Iris pigment epithelial cell (primary cell): ENCODE data around the gene FHIT.
"Not testable (repeated sequence)": the region's sequence is repeated elsewhere in the genome, so short reads cannot be mapped to it uniquely, and the experiment has no call there.

Source experiments
- DNase-seq: peaks from one replicate; pipeline ENCODE4 v3.0.0-alpha.2; 2011; ENCODE audit warnings: low read depth

FHIT gene

DNA sequence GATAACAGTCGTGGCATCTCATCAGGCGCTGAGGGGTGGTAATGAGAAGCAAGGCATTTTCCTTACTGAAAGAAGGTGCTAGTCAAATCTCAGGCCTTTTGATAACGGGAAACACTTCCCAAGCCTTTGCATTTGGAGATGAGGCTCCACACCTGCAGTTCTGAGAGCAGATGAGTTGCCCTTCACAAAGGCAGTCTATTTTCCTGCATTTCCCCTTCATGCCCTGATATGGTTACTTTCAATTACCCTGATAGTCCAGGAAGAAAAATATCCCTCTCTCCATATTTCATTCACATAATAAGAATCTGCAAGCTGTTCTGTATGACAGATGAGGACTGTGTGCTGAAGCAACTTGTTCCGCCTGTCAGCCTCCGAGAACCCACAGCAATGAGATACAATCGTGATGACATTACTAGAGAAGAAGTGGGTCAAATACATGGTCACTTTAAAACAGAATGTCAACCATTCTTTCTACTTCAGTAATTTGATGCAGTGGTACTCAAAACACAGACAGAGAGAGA, 25.0 kb downstream of the FHIT start:
- DNase-seq = no peak

DNA sequence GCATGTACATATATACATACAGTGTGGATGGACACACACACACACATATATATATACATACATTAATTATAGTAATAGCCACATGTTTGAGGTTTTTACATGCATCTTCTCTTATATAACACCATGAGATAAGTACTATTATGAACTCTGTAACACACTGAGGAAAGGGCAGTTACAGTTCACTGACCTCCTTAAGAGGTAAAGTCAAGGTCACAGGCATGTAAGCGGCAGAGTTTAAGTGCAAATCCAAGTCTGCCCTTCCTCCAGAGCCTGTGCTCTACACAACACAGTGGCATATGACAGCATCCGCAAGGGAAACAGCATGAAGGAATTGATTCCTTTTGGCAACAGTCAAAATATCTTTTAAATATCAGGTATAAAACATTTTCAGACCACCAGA, 26.4 kb downstream of the FHIT start:
- no peak for DNase-seq

- DNase-seq = no peak
Observed at GRCh38 chr3:61223451-61223850, 27.8 kb downstream of the FHIT start.

GRCh38 chr3:61222467-61222866, 28.8 kb downstream of the FHIT start:
- DNase-seq = no peak

DNA sequence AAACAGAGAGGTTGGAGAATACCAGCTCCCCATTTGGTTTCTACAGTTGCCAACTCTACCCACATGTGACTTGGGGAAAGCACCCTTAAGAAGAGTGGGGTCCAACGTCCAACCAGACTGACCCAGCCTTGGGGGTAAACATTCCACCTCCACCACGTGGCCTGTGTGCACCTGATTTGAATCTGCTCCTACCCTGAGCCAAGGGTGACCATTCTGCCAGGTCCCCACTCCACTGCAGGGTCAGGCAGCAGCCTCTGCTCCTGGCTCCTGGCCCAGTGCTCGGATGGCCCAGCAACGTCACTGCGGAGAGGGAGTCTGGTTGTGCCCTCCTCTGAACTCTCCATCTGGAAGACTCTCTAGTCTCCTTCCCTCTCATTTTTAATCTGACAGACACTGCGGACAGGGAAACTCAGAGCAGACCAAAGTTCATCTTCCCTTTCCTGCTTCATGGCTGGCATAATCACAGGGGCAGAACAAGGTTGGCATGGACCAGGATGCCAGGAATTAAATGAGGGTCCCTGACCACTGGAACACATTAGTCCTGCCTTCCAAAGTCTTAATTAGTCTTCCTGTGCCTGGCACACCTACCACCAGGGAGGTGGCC, 29.4 kb downstream of the FHIT start:
- no peak for DNase-seq

- no peak for DNase-seq
Observed at GRCh38 chr3:61218504-61218903, 32.7 kb downstream of the FHIT start.

- not testable (repeated sequence) for DNase-seq
Observed at GRCh38 chr3:61216171-61216570, 35.1 kb downstream of the FHIT start.

DNA sequence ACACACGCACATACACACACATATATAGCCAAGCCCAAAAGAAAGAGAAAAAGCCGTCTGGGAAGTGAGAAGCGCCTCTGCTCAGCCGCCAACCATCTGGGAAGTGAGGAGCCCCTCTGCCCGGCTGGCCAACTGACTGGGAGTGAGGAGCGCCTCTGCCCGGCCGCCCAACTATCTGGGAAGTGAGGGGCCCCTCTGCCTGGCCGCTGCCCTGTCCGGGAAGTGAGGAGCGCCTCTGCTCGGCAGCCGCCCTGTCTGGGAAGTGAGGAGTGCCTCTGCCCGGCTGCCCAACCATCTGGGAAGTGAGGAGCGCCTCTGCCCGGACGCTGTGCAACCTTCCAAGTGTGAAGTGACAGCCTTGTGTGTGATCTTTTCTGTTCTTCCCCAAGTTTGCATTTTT, 49.2 kb downstream of the FHIT start:
- DNase-seq = no peak

DNA sequence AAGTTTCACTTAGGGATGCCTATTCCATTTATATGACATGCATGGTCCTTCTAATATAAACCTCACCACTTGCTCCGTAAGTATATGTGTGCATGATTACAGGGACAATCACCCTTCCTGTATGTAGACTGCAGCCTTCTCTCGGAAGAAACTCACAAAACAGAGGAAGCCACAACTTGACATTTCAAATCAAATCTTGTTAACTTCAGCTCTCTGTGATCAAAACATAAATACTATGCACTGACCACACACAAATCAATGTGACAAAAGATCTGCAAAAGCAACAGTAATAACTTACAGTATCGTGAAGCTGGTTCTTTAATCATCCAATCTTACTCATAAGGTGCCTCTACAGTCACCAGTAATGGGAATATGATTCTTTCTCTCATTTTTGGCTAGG, 50.2 kb downstream of the FHIT start:
- no peak for DNase-seq

DNA sequence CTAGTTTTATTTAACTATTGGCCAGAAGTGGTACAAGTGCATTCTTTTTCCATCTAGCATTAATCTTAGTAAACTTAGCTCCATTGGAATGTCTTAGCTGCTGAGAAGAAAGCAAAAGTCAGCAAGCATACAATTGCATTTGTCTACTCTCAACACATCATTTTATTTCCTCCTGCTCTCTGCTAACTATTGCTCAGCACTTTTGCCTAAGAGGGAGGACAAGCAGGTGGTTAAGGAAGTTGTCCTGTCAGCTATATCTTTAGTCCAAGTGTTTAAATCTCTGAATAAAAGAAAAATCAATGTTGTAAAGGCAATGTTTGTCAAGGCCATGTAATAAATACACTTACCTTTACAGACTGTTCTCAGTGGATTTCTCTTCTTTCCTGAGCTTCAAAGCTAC, 51.0 kb downstream of the FHIT start:
- DNase-seq = no peak

GRCh38 chr3:61199843-61200242, 51.4 kb downstream of the FHIT start:
- no peak for DNase-seq

DNA sequence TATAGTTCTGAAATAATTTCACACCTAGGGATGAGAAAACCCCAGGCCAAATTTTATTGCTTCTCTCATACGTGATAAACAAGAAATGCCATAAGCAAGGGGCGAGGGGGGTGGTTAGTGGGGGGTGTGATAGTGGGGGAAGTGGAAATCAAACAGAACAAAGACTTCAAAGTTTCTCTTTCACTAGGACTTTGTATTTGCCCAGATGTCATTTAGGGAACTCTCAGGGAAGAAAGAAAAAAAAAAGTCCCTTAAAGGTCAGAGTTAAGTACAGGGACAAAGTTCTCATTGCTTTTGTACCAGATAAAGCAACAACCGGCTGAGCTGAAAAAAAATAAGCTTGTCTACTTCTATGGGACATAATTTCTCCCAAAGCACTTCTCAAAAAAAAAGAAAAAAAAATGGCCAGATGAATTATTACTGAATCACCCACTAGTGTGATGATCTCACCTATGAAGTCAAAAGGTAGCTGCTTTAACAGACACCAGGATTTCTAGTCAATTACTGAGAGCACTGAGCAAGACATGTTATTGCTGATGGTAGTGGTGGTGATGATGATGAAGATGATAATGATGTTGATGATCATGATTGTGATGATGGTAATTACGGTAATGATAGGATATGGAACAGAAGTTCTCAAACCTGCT, 56.2 kb downstream of the FHIT start:
- no peak for DNase-seq

DNA sequence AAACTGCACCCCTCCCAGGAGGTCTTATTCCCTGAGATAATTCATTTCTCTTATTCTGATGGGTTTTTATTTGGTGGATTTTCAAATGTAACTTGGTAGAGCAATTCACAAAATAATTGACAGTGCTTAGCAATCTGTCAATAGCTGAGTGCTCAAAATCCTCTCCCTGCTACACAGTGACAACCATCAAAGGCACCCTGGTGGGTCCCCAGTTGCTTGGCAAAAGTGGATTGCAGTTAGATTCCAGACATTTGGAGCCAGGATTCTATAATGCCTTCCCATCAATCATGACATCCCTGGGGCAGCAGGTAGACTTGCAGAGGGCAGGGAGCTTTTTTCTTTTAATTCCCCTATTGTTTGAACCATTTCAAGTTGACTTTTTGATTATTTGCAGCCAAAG, 59.0 kb downstream of the FHIT start:
- no peak for DNase-seq

- not testable (repeated sequence) for DNase-seq
Observed at GRCh38 chr3:61190205-61190604, 61.0 kb downstream of the FHIT start.

- no peak for DNase-seq
Observed at GRCh38 chr3:61186030-61186429, 65.2 kb downstream of the FHIT start.

DNA sequence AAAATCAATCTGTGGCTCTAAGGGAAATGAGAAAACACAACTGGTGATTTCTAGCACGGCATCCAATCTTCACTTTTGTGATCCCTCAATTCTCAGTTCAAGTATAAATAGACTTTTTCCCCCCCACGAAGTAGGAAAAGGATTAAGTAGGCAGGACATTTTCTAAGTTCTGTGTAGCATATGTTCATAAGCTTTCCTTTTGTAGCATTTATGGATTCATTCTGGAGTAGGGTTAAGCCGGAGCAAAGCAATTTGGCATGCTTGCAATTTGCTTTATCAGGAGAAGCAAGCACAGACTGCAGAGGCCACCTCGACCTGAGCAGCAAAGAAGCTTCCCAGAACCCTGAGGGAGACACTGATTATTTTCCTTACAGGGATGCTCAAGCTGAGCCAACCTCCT, 66.3 kb downstream of the FHIT start:
- no peak for DNase-seq

GRCh38 chr3:61182662-61183061, 68.6 kb downstream of the FHIT start:
- no peak for DNase-seq

- peak; percentile 66 for DNase-seq
Observed at GRCh38 chr3:61181874-61182273, 69.4 kb downstream of the FHIT start.

GRCh38 chr3:61180206-61180605, 71.0 kb downstream of the FHIT start:
- DNase-seq = no peak

- no peak for DNase-seq
Observed at GRCh38 chr3:61178167-61178566, 73.1 kb downstream of the FHIT start.

DNA sequence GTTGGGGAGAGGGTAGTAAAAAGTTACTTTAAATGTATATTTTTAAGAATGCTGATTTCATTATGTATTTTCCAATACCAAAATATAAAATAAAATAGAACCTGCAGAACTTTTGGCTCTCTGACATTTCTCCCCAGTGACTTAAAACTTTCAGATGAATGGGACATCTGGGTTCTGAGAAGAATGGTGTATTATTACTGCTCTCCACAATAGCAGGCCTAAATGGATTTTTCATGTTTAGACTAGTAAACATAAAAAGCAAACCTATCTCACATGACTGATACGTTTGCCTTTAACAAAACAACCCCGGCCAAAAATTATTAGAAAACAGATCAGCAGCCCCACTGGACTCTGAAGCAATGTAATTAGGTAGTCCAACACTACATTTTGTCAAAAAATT, 73.8 kb downstream of the FHIT start:
- DNase-seq = no peak

- peak; percentile 1 for DNase-seq
Observed at GRCh38 chr3:61173676-61174075, 77.6 kb downstream of the FHIT start.

DNA sequence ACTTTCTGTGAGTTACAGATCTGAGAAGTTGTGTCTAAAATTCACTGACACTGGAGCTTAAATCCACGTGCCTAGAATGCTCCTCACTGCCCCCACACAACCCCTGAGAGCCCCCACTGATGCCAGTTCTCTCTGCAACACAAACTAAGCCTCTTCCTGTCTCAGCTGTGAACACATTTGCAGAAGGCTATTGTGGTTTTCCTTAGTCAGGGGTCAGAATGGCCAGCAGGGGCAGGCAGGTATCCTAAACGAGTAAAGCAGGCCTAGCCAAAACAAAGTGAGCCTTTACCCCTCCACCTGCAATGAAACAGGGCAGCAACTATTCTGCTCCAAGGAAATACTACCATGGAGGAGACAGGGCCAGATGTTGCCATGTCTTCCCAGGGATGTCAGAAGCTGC, 78.6 kb downstream of the FHIT start:
- no peak for DNase-seq

DNA sequence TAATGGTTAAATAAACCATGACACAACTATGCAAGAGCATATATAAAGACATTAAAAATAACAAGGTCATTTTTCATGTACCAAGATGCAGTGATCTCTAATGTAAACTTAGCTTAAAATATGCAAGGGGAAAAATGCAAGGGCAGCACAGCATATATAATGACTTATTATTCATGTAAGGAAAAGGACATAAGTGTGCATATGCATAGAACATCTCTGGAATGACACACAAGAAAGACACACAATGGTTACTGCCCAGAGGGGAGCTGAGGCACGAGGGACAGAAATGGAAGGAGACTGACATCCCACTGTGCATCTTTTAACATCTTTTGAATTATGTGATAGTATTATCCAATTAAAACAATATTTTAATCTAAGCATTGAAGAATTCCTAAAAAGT, 79.0 kb downstream of the FHIT start:
- DNase-seq = no peak
